IPS DF 4.7 (cell line): ENCODE measurements around the gene SLC25A17.
"Not testable (repeated sequence)": the region's sequence is repeated elsewhere in the genome, so short reads cannot be mapped to it uniquely, and the experiment has no call there.

Source experiments
- DNase-seq: peaks from one replicate; pipeline ENCODE4 v3.0.0-alpha.2; 2013; ENCODE audit warnings: low spot score; ENCODE audit errors: extremely low read depth

SLC25A17 gene

DNA sequence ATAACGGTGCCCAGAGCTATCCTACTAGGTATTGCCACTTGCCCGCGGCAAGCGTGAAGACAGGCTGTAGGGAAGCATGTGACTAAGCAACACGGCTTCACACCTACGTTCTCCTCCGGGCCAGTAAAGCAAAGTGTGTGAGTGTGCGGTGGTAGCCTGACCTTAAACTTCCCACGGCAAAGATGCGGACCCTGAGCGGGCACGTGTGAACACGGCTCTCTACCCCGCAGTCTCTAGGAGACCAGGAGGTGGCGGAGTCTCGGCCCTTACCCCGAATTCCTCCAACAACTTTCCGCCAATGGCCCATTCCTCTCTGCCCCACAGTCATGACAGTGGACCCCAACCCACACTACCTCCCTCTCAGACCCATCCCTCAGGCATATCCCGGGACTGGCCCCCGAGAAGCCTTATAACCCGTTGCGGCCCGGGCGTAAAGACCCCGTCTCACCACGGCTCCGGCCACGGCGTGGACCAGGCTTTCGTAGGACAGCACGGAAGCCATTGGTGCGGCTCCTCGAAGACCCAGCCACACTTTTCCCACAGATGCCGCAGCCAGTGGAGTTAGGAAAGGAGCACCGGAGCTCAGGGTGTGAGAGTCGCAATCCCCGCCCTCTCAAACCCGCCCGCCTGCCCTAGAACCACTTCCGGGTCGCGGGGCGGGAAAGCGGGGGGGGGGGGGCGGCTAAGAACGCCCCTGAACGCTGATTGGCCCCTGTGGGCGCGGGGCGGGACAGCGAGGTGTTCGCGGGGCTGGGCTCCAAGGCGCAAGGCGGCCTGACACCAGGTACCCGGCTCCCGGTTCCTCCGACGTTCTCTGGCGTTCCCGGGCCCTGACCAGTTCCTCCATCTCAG is at the start of gene SLC25A17:
SLC25A17 (minus strand) TSS at position 600 of the 852 bp plus-strand sequence; CDS start at position 502, 98 bp downstream.
- DNase-seq = peak; percentile 36

DNA sequence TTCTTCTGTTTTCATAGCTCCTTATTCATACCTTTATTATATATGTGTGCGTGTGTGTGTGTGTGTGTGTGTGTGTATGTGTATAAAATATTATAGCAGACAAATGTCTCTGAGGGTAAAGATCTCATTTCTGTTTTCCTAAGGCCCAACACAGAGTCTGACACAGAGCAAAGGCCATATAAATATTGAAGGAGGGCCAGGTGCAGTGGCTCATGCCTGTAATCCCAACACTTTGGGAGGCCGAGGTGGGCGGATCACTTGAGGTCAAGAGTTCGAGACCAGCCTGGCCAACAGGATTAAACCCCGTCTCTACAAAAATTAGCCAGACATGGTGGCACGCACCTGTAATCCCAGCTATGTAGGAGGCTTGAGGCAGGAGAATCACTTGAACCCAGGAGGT is 49.2 kb upstream of the SLC25A17 start:
- DNase-seq = not testable (repeated sequence)

- DNase-seq = no peak
Observed at GRCh38 chr22:40867109-40867508, 48.0 kb upstream of the SLC25A17 start.

DNA sequence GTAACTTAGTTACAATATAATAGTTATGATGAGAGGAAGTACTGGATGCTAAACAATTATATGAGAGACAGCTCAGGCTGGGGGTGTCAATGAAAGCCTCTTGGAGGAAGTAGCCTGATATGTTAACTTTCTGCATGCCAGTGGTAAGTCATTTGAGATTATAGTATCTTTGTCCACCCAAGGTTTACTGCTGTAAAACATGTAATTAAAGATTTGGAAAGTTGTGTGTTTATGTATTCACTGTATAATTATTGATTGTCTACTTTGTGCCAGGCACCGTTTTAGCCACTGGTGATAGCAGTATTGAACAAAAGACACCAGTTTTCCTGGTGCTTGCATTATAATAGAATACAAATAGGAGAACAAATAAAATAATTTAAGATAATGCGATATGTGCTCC is 43.4 kb upstream of the SLC25A17 start:
- no peak for DNase-seq

DNA sequence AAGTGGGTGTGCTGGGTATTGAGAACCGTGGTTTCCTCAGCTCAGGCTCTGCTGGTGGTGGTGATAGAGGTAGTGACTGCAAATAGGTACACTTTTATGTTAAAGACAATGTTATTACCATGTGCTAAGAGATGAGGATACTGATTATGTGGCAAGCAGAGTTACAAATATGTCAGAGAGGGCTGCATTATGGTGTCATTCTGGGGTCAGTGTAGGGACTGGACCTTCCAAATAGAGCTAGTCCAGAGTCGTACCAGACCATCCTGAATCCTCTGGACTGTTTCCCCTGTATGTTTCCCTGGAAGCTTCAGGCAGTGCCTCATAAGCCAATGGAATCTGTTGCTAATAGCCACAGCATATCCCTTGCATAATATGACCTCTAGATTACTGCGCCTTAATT is 42.9 kb upstream of the SLC25A17 start, which contains the start of gene DNAJB7:
DNAJB7 (minus strand) TSS at position 101 of the 400 bp plus-strand sequence. CDS start 119 bp downstream, outside the sequence.
- no peak for DNase-seq

DNA sequence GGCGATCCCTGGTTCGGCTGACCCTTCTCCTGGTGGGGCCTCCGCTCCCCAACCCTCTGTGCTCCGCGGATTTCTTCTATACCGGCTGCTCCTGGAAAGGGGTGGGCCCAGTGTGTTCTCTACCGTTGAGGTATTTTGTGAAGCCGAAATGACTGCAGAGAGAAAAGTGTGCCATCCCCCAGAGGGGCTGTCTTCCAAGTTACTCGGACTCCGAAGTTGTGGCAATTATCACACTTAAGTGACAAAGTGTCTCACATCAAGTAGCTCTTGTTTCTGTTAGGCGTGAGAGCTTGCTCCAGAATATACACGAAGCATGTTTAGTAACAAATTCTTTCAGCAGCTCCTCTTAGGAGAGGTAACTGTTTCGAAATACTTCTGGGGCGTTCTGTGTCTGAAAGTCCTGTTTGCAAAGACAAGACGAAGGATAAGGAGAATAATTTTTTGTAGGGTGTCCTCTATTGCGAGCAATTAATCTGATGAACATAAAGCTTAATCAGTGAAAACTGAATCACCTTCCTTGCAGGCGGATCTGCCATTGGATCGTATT is 38.2 kb upstream of the SLC25A17 start:
- no peak for DNase-seq

DNA sequence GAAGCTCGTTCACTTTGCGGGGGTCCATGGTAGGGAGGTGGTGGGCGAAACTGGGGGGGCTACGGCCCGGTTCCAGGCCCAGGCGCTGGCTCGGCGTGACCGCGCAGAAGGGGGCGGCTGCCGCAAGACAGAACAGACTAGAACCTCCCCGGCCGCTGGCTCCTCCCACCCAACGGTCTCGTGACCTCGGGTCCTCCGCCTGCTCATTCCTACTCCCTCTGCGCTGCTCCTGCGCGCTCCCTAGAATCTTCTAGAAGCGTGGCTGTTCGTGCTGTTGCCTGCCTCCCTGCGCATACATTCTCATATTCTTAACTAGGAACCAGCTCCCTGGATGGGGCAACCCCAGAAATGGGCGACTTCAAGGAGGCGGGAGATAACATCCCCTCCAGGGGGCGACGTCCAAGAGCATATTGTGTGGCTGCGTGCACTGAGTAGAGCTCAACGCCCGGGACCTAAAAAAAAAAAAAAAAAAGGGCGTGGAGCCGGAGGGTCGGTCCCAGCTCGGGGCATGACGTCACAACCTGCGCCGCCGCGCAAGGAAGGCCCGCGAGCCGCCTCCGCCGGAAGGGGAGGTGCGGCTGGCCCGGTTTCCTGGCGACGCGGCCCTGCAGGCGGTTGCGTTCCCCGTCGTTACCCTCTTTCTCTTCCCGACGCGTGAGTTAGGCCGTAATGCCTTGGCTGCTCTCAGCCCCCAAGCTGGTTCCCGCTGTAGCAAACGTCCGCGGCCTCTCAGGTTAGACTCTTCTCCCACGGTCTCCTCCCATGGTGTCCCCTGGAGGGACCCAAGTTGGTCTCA is 37.6 kb upstream of the SLC25A17 start, which contains the start of the genes ST13 and XPNPEP3:
ST13 (minus strand) TSS at position 127 of the 796 bp plus-strand sequence; CDS start at position 28, 99 bp downstream.
XPNPEP3 (plus strand) TSS at position 636 of the 796 bp plus-strand sequence; CDS start at position 670, 34 bp downstream.
- DNase-seq = peak; percentile 87

DNA sequence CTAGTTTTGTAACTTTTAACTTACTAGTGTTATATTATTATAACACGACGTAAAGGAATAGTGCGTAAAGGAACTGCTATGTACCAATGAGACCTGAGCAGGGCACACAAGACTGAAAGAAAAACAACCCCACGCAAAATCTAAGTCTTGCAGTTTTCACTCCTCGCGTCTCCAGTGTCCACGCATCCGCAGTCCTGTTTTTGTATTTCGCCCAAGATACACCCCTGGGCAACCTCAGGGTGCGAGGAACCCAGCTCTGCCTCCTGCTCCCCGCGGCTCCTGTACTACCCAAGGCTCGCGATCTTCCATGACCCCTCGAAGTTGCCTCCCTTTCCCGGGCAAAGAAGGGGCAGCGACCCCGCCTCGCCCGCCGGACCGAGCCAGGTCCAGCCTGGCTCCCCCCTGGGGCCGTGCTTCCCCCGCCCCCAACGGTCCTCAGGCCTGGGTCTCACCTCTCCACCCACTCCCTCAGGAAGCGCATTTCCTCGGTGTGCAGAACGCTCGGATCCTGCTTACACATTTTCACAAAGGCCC is 36.9 kb upstream of the SLC25A17 start:
- DNase-seq = no peak

DNA sequence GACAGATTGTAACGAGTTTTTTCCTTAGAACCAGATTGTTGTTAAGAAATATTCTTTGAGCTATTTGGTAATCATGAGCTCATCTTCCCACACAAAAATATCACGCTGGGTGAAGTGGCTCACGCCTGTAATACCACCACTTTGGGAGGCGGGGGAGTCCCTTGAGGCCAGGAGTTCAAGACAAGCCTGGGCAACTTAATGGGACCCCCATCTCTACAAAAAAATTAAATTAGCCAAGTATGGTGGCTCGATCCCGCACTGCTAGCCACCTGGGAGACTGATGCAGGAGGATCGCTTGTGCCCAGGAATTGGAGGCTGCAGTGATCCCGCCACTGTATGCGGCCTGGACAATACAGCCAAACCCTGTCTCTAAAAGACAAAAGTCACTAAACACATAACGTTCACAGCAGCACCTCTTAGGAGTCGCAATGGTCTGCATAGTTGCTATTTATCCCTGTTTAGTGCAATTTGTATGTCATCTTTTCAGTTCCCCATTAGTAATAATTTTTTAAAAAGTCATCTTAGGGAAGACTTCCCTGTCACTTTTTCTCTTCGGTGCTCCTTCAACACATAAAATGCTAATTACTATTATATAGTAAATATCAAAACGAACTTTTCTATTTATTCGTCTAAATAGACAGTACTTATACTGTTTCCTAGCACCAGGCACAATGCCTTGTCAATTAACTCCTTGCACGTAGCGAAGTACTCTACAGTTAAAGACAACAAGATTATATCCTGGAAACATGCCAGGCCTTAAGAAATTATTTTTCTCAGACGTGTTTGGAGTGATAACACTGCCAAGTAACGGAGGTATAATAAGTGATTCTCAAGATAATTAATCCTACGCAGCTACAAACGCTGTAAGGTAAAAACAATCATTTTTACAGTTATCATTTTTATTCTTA is 36.2 kb upstream of the SLC25A17 start:
- no peak for DNase-seq

DNA sequence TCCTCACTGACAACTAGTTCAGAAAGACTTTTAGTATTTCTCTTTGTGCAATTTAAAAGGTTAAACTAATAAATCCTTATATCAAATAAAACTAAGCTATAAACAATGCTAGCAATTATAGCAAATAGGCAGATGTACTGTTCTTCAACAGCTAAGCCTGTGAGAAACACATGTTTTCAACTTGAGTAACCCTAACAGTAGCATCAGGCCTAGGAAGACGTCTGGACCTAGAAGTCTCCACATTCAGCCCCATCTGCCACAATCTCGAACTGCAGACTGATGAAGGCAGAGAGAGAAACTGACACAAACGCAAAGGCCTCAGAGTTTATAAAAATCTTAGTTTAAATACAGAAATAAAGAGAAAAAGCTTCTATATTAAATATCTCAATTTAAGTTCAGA is 34.8 kb upstream of the SLC25A17 start:
- DNase-seq = no peak

- DNase-seq = no peak
Observed at GRCh38 chr22:40853333-40853732, 34.2 kb upstream of the SLC25A17 start.

GRCh38 chr22:40845816-40846215 is 26.7 kb upstream of the SLC25A17 start:
- DNase-seq = not testable (repeated sequence)

- no peak for DNase-seq
Observed at GRCh38 chr22:40844951-40845350, 25.8 kb upstream of the SLC25A17 start.

DNA sequence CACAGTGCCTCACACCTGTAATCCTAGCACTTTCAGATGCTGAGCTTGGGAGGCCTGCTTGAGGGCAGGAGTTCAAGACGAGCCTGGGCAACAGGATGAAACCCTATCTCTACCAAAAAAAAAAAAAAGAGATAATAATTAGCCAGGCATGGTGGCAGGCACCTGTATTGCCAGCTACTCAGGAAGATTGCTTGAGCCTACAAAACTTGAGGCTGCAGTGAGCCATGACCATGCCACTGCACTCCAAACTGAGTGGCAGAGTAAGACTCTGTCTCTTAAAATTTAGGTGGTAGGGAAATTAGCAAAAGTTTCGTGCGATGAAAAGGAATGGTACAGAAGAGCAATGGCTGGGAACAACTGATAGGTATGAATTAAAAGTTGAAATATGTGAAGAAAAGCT is 19.3 kb upstream of the SLC25A17 start:
- DNase-seq = no peak

DNA sequence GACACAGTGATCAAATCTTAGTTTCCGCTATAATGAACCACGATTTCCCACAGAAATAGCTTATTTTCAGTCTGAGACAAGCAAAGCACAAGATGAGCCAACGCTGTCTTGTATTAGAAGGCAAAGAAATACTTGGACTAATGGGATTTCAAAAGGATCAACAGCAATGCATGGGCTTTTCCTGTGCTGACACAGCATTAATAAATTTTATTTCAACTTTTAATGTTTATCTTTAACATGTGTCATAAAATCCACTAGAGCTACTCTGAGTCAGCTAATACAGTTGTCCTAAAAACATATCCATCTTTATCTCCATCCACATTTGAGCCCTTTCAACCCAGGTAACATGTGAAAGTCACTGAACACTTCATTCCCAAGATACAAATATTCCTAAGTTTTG is 15.5 kb upstream of the SLC25A17 start:
- no peak for DNase-seq

- DNase-seq = no peak
Observed at GRCh38 chr22:40829131-40829530, 10.0 kb upstream of the SLC25A17 start.

- DNase-seq = no peak
Observed at GRCh38 chr22:40826984-40827741, 8.0 kb upstream of the SLC25A17 start.

DNA sequence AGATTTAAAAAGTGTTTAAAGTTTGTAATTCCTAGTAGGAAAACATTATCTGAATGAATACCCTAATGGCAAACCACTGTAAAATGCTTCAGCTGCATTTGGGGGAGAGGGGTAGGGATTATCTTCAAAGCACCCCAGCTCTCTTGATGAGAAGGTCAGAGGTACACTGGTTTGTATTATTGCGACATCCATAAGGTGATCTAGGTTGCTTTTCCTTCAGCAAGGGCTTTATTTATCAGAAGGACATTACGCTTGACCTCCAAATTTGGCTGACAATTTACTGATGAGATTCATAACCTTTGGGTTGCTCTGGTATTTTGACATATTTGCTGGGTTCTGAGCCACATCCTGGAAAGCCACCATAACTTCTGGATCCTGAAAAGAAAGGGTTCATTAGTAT is 7.1 kb upstream of the SLC25A17 start:
- DNase-seq = not testable (repeated sequence)

GRCh38 chr22:40823426-40823825 is 4.3 kb upstream of the SLC25A17 start:
- DNase-seq = no peak
